ENCODE measurements around the gene ZFC3H1.
A peak's percentile ranks its signal among the peaks of the same experiment; 100 is the strongest.

The ZFC3H1 gene

GRCh38 chr12:71602761-71603577 lies 60.7 kb downstream of the ZFC3H1 start:
- peak; percentile 15; the same call in 2 of the 3 replicates for ATAC-seq
- TF ChIP-seq ZNF8 (CRISPR knock-in tag; IDR thresholded peaks at IDR 0.05), result no peak
- TF ChIP-seq PPARA (CRISPR knock-in tag; IDR thresholded peaks at IDR 0.05; ENCODE audit: borderline replicate concordance), result no peak
- no peak for TF ChIP-seq CSDC2 (CRISPR knock-in tag; IDR thresholded peaks at IDR 0.05)
- no peak for TF ChIP-seq OSR1 (CRISPR knock-in tag; IDR thresholded peaks at IDR 0.05)
- no peak for TF ChIP-seq ZFP30 (CRISPR knock-in tag; IDR thresholded peaks at IDR 0.05)
- TF ChIP-seq ESRRG (CRISPR knock-in tag; IDR thresholded peaks at IDR 0.05), result no peak
- TF ChIP-seq ZNF565 (CRISPR knock-in tag; conservative IDR thresholded peaks at IDR 0.05; ENCODE audit: low read depth), result no peak
- no peak for TF ChIP-seq ZC3H10 (CRISPR knock-in tag; IDR thresholded peaks at IDR 0.05)
- TF ChIP-seq RARB (CRISPR knock-in tag; IDR thresholded peaks at IDR 0.05), result no peak
- TF ChIP-seq ZFP3 (CRISPR knock-in tag; IDR thresholded peaks at IDR 0.05), result no peak

GRCh38 chr12:71601546-71601945 lies 62.1 kb downstream of the ZFC3H1 start:
- peak; percentile 7; the same call in 1 of the 3 replicates for ATAC-seq
- no peak for TF ChIP-seq TSHZ2 (CRISPR knock-in tag; IDR thresholded peaks at IDR 0.05)
- no peak for TF ChIP-seq ISL1 (CRISPR knock-in tag; IDR thresholded peaks at IDR 0.05)
- no peak for TF ChIP-seq ZFP30 (CRISPR knock-in tag; IDR thresholded peaks at IDR 0.05)
- TF ChIP-seq PPARA (CRISPR knock-in tag; IDR thresholded peaks at IDR 0.05; ENCODE audit: borderline replicate concordance), result no peak
- TF ChIP-seq ZNF565 (CRISPR knock-in tag; conservative IDR thresholded peaks at IDR 0.05; ENCODE audit: low read depth), result no peak
- no peak for TF ChIP-seq ARNTL (CRISPR knock-in tag; IDR thresholded peaks at IDR 0.05; ENCODE audit: borderline replicate concordance, low read depth)
- no peak for TF ChIP-seq ZNF70 (CRISPR knock-in tag; IDR thresholded peaks at IDR 0.05)
- TF ChIP-seq CSDC2 (CRISPR knock-in tag; IDR thresholded peaks at IDR 0.05), result no peak
- no peak for TF ChIP-seq OSR1 (CRISPR knock-in tag; IDR thresholded peaks at IDR 0.05)
- TF ChIP-seq GLIS3 (CRISPR knock-in tag; IDR thresholded peaks at IDR 0.05), result no peak
- TF ChIP-seq ESRRG (CRISPR knock-in tag; IDR thresholded peaks at IDR 0.05), result no peak
- TF ChIP-seq ZC3H10 (CRISPR knock-in tag; IDR thresholded peaks at IDR 0.05), result no peak
- no peak for TF ChIP-seq RARB (CRISPR knock-in tag; IDR thresholded peaks at IDR 0.05)
- TF ChIP-seq, protein P1, sequence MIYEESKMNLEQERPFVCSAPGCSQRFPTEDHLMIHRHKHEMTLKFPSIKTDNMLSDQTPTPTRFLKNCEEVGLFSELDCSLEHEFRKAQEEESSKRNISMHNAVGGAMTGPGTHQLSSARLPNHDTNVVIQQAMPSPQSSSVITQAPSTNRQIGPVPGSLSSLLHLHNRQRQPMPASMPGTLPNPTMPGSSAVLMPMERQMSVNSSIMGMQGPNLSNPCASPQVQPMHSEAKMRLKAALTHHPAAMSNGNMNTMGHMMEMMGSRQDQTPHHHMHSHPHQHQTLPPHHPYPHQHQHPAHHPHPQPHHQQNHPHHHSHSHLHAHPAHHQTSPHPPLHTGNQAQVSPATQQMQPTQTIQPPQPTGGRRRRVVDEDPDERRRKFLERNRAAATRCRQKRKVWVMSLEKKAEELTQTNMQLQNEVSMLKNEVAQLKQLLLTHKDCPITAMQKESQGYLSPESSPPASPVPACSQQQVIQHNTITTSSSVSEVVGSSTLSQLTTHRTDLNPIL (CRISPR knock-in tag; IDR thresholded peaks at IDR 0.05; ENCODE audit: low read depth), result no peak

- TF ChIP-seq PPARA (CRISPR knock-in tag; IDR thresholded peaks at IDR 0.05; ENCODE audit: borderline replicate concordance), result no peak
- no peak for TF ChIP-seq RARB (CRISPR knock-in tag; IDR thresholded peaks at IDR 0.05)
- TF ChIP-seq PATZ1 (CRISPR knock-in tag; IDR thresholded peaks at IDR 0.05; ENCODE audit: borderline replicate concordance), result no peak
- no peak for TF ChIP-seq ZNF70 (CRISPR knock-in tag; IDR thresholded peaks at IDR 0.05)
- TF ChIP-seq TCF4 (CRISPR knock-in tag; IDR thresholded peaks at IDR 0.05; ENCODE audit: borderline replicate concordance), result no peak
- no peak for TF ChIP-seq TSHZ2 (CRISPR knock-in tag; IDR thresholded peaks at IDR 0.05)
- no peak for TF ChIP-seq ISL1 (CRISPR knock-in tag; IDR thresholded peaks at IDR 0.05)
- TF ChIP-seq GLIS3 (CRISPR knock-in tag; IDR thresholded peaks at IDR 0.05), result no peak
- TF ChIP-seq, protein P1 (CRISPR knock-in tag; IDR thresholded peaks at IDR 0.05; ENCODE audit: low read depth), result no peak
- no peak for ATAC-seq
These were observed 64.4 kb downstream of the ZFC3H1 start for GRCh38 chr12:71599210-71599609.

All from SK-N-SH treated with all-trans-retinoic acid at 6 μM for 48 hours (cell line).